Uterus (tissue), 4 donors: ENCODE results near the gene MGARP. TPM values are rescaled to one million over a fixed set of nuclear protein-coding genes. Genes with fewer than 3 reads are reported as not detected.

ENCODE experiments used
- DNase-seq, 2 donors: peaks; one replicate each; pipeline ENCODE4 v3.0.0-alpha.2; 2019 to 2020
- H3K27ac ChIP-seq, 2 donors: fragments of 200-600 bp; sonication (generic); 1 replicate in 1 of 2; 2 replicates in 1 of 2; pipeline ENCODE4 v1.5.1; 2016 to 2018
- H3K27me3 ChIP-seq, 2 donors: fragments of 200-600 bp; sonication (generic); one replicate each; pipeline ENCODE4 v1.5.1; 2018 to 2019; ENCODE audit warnings: control low read depth in 1 of 2
- H3K36me3 ChIP-seq, 2 donors: fragments of 200-600 bp; sonication (generic); one replicate each; pipeline ENCODE4 v1.5.1; 2019; ENCODE audit warnings: control low read depth in 1 of 2
- H3K4me1 ChIP-seq, 2 donors: fragments of 200-600 bp; sonication (generic); one replicate each; pipeline ENCODE4 v1.5.1; 2018 to 2019; ENCODE audit warnings: control low read depth in 1 of 2
- H3K4me3 ChIP-seq, 2 donors: fragments of 200-600 bp; sonication (generic); 1 replicate in 1 of 2; 2 replicates in 1 of 2; pipeline ENCODE4 v1.5.1; 2018 to 2019; ENCODE audit warnings: mild to moderate bottlenecking in 1 of 2
- H3K9me3 ChIP-seq, 2 donors: fragments of 200-600 bp; sonication (generic); one replicate each; pipeline ENCODE4 v1.5.1; 2019; ENCODE audit warnings: control low read depth in 1 of 2
- CTCF ChIP-seq, 4 experiments: fragments of 200-600 bp in 2 of 4; fragments of 450-650 bp in 2 of 4; sonication (generic) in 2 of 4; IDR thresholded peaks; one replicate each; pipeline ENCODE4 v1.5.1; 2016 to 2019; ENCODE audit warnings: antibody characterized with exemption in 4 of 4, mild to moderate bottlenecking in 2 of 4, moderate library complexity in 1 of 4
- POLR2A ChIP-seq, 2 donors: fragments of 450-650 bp; IDR thresholded peaks; one replicate each; pipeline ENCODE4 v1.6.1; 2016; ENCODE audit warnings: antibody characterized with exemption in 2 of 2, mild to moderate bottlenecking in 1 of 2, moderate library complexity in 1 of 2
- intact Hi-C: fragments of 100-400 bp; cut with DNase I; formaldehyde crosslinking; loops from one replicate; pipeline ENCODE4 v1.15.1; 2023; ENCODE audit warnings: low total_unique reads
- total RNA-seq, 4 donors: library from RNA; depleted of rRNA in 3 of 4; stranded (reverse); fragments of >200 nt in 3 of 4; gene quantifications; one replicate each; pipeline versions ENCODE4 v1.1.0 to v1.2.4, GENCODE V29; 2014 to 2023
- donor health status: DM: yes; HTN: yes; CAD: no.

Gene MGARP
- total RNA-seq, 4 donors from 2014 or later: 0.29 to 9.0 (median 3.2) TPM; not detected in 1

GRCh38 chr4:139278912-139279759 lies 889 bp downstream of the MGARP start:
- H3K4me1 ChIP-seq: no peaks in the 10 kb centered on the region
- H3K27me3 ChIP-seq: no peaks in the 10 kb centered on the region
- intact Hi-C loops: no loop called here
- no peak for TF ChIP-seq CTCF (IDR thresholded peaks at IDR 0.05)
- TF ChIP-seq POLR2A (IDR thresholded peaks at IDR 0.05): no peak
- no peaks in the 10 kb centered on the region for H3K9me3 ChIP-seq
- DNase-seq: no peak
- peak overlapping the region; percentile 32 to 67 for H3K27ac ChIP-seq
- H3K4me3 ChIP-seq: peak overlapping the region; percentile 47 to 55
- no peaks in the 10 kb centered on the region for H3K36me3 ChIP-seq

- DNase-seq: no peak
- no peak overlapping the region for H3K27ac ChIP-seq
Measured at GRCh38 chr4:139278485-139278884, 1.5 kb downstream of the MGARP start.

GRCh38 chr4:139275281-139275735 lies 4.7 kb downstream of the MGARP start:
- H3K36me3 ChIP-seq: no peaks in the 10 kb centered on the region
- no peak overlapping the region for H3K4me3 ChIP-seq
- no peak for DNase-seq
- H3K9me3 ChIP-seq: no peaks in the 10 kb centered on the region
- no peaks in the 10 kb centered on the region for H3K27me3 ChIP-seq
- intact Hi-C loops: no loop called here
- TF ChIP-seq CTCF (IDR thresholded peaks at IDR 0.05): no peak
- TF ChIP-seq POLR2A (IDR thresholded peaks at IDR 0.05): no peak
- no peaks in the 10 kb centered on the region for H3K4me1 ChIP-seq
- no peak overlapping the region for H3K27ac ChIP-seq

More at GRCh38 chr4:139278485-139278884, 1.5 kb downstream of the MGARP start:
- no peaks in the 10 kb centered on the region for H3K4me1 ChIP-seq
- peak overlapping the region in 1 of 2 donors; percentile 55 for H3K4me3 ChIP-seq
- intact Hi-C loops: no loop called here
- TF ChIP-seq POLR2A (IDR thresholded peaks at IDR 0.05) (no peak), CTCF (IDR thresholded peaks at IDR 0.05) (no peak)
- H3K36me3 ChIP-seq: no peaks in the 10 kb centered on the region
- no peaks in the 10 kb centered on the region for H3K9me3 ChIP-seq
- no peaks in the 10 kb centered on the region for H3K27me3 ChIP-seq

GRCh38 chr4:139274790-139275189 lies 5.2 kb downstream of the MGARP start:
- no peak overlapping the region for H3K27ac ChIP-seq
- intact Hi-C loops: no loop called here
- TF ChIP-seq POLR2A (IDR thresholded peaks at IDR 0.05): no peak
- no peak for TF ChIP-seq CTCF (IDR thresholded peaks at IDR 0.05)
- no peak for DNase-seq
- H3K36me3 ChIP-seq: no peaks in the 10 kb centered on the region
- no peaks in the 10 kb centered on the region for H3K9me3 ChIP-seq
- no peaks in the 10 kb centered on the region for H3K27me3 ChIP-seq
- H3K4me3 ChIP-seq: no peak overlapping the region
- no peaks in the 10 kb centered on the region for H3K4me1 ChIP-seq

- no peak for DNase-seq
- no peaks in the 10 kb centered on the region for H3K36me3 ChIP-seq
- TF ChIP-seq CTCF (IDR thresholded peaks at IDR 0.05) (no peak), POLR2A (IDR thresholded peaks at IDR 0.05) (no peak)
Measured at GRCh38 chr4:139273835-139274234, 6.2 kb downstream of the MGARP start.

More at GRCh38 chr4:139273835-139274234, 6.2 kb downstream of the MGARP start:
- intact Hi-C loops: no loop called here
- no peaks in the 10 kb centered on the region for H3K27me3 ChIP-seq
- H3K27ac ChIP-seq: no peak overlapping the region
- no peaks in the 10 kb centered on the region for H3K4me1 ChIP-seq
- H3K4me3 ChIP-seq: no peak overlapping the region
- H3K9me3 ChIP-seq: no peaks in the 10 kb centered on the region
